ENCODE measurements around the gene CDC42BPG. TPM values are rescaled to one million over a fixed set of nuclear protein-coding genes. Genes with fewer than 3 reads are reported as not detected.

CDC42BPG gene
- total RNA-seq, 1 experiment from 2014 or later = 0.02 TPM

Other genes with a start within 250 kb of the CDC42BPG start
- gene NRXN2, start 121.5 kb downstream of the CDC42BPG start, total RNA-seq (2014; rRNA removed; shearing (Covaris generic)) = 0.05 TPM in 1 of 2 replicates, not detected in the other
- not detected in 2 replicates for gene RASGRP2, start 100.5 kb downstream of the CDC42BPG start, total RNA-seq (2014; rRNA removed; shearing (Covaris generic))
- 0.54 TPM in 1 of 2 replicates, not detected in the other for gene PYGM, start 84.7 kb downstream of the CDC42BPG start, total RNA-seq (2014; rRNA removed; shearing (Covaris generic))
- 72.2 and 90.0 TPM in 2 replicates for gene SF1, start 66.1 kb downstream of the CDC42BPG start, total RNA-seq (2014; rRNA removed; shearing (Covaris generic))
- 7.3 and 12.1 TPM in 2 replicates for gene MAP4K2, start 41.4 kb downstream of the CDC42BPG start, total RNA-seq (2014; rRNA removed; shearing (Covaris generic))
- gene MEN1, start 34.1 kb downstream of the CDC42BPG start, total RNA-seq (2014; rRNA removed; shearing (Covaris generic)) = 11.8 and 14.0 TPM in 2 replicates
- gene EHD1, start 34.0 kb upstream of the CDC42BPG start, total RNA-seq (2014; rRNA removed; shearing (Covaris generic)) = 20.5 and 29.1 TPM in 2 replicates
- 6.5 and 7.1 TPM in 2 replicates for gene ATG2A, start 72.6 kb upstream of the CDC42BPG start, total RNA-seq (2014; rRNA removed; shearing (Covaris generic))
- gene PPP2R5B, start 80.0 kb upstream of the CDC42BPG start, total RNA-seq (2014; rRNA removed; shearing (Covaris generic)) = 6.8 and 9.7 TPM in 2 replicates
- not detected in 2 replicates for gene GPHA2, start 91.2 kb upstream of the CDC42BPG start, total RNA-seq (2014; rRNA removed; shearing (Covaris generic))
- 0.63 TPM in 1 of 2 replicates, not detected in the other for gene MAJIN, start 127.5 kb upstream of the CDC42BPG start, total RNA-seq (2014; rRNA removed; shearing (Covaris generic))
- gene BATF2, start 152.3 kb upstream of the CDC42BPG start, total RNA-seq (2014; rRNA removed; shearing (Covaris generic)) = 1.6 TPM in 2 replicates
- gene ARL2, start 169.5 kb upstream of the CDC42BPG start, total RNA-seq (2014; rRNA removed; shearing (Covaris generic)) = 76.9 and 90.9 TPM in 2 replicates
- 16.8 TPM in 2 replicates for gene SNX15, start 182.8 kb upstream of the CDC42BPG start, total RNA-seq (2014; rRNA removed; shearing (Covaris generic))
- 8.6 and 10.1 TPM in 2 replicates for gene SAC3D1, start 196.6 kb upstream of the CDC42BPG start, total RNA-seq (2014; rRNA removed; shearing (Covaris generic))
- gene NAALADL1, start 213.9 kb upstream of the CDC42BPG start, total RNA-seq (2014; rRNA removed; shearing (Covaris generic)) = not detected in 2 replicates
- gene CDCA5, start 239.4 kb upstream of the CDC42BPG start, total RNA-seq (2014; rRNA removed; shearing (Covaris generic)) = 20.3 and 25.2 TPM in 2 replicates
- gene ZFPL1, start 239.6 kb upstream of the CDC42BPG start, total RNA-seq (2014; rRNA removed; shearing (Covaris generic)) = 26.6 and 28.0 TPM in 2 replicates